ENCODE results near the gene PDE4B. TPM values are rescaled to one million over a fixed set of nuclear protein-coding genes. Genes with fewer than 3 reads are reported as not detected.

Gene PDE4B
- total and polyA plus RNA-seq, 10 of the 15 experiments (the other 5 are each of a cell fraction or from before 2014, with no cell fraction given), result 3.0 to 13.2 (median 5.7) TPM

DNA sequence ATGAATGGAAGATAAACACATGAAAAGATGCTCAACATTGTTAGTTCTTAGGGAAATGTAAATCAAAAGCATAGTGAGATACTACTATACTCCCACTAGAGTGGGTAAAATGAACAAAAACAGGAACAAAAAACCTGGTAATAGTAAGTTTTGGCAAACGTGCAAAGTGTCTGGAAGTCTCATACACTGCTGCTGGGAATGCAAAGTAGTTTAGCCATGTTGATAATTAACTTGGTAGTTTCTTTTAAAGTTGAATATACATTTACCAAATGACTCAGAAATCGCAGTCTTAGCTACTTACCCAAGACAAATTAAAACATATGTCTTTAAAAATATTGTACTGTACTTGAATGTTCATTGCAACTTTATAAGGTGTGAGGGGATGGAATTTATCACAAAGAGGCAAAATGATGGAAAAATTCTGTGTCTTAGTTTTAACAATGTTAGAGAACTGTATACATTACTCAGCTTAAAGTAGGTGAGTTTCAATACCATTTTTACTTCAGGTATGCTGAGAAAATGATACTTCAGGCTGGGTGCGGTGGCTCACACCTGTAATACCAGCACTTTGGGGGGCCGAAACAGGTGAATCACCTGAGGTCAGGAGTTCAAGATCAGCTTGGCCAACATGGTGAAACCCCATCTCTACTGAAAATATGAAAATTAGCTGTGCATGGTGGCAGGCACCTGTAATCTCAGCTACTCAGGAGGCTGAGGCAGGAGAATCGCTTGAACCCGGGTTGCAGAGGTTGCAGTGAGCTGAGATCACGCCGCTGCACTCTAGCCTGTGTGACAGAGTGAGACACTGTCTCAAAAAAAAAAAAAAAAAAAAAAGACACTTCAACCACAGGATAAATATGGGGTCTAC, 102.3 kb downstream of the PDE4B start:
- H3K36me3 ChIP-seq (ENCODE audit: control insufficient read depth in 2 of 2, insufficient read depth in 2 of 2, low read length in 1 of 2), result no peaks in the 10 kb centered on the region
- H3K4me2 ChIP-seq (ENCODE audit: control insufficient read depth, insufficient read depth), result no peak overlapping the region
- FAIRE-seq, result no peak
- ATAC-seq, result peak; percentile 50
- no peaks in the 10 kb centered on the region for H3K27me3 ChIP-seq (replicated peaks in 1 of 2; ENCODE audit: control insufficient read depth in 2 of 2, insufficient read depth in 2 of 2, low read length in 1 of 2)
- H3K9me3 ChIP-seq (replicated peaks; ENCODE audit: control insufficient read depth, insufficient read depth, low read length), result no peaks in the 10 kb centered on the region
- intact Hi-C loops (cut with micrococcal nuclease; ENCODE audit: unreplicated experiment), result no loop called here
- ChIA-PET RAD21 (ENCODE audit: unreplicated experiment) (no interaction called here), SMC1A (ENCODE audit: uncharacterized antibody, unreplicated experiment) (no interaction called here), POLR2A (no interaction called here), CTCF (no interaction called here)
- in situ Hi-C loops (cut with MboI), result no loop called here
- no peak for TF ChIP-seq CBX5 (IDR thresholded peaks at IDR 0.05; ENCODE audit: low read depth)
- no peak for TF ChIP-seq SP1 (IDR thresholded peaks at IDR 0.05; ENCODE audit: low read depth, low read length)
- TF ChIP-seq, protein P1, sequence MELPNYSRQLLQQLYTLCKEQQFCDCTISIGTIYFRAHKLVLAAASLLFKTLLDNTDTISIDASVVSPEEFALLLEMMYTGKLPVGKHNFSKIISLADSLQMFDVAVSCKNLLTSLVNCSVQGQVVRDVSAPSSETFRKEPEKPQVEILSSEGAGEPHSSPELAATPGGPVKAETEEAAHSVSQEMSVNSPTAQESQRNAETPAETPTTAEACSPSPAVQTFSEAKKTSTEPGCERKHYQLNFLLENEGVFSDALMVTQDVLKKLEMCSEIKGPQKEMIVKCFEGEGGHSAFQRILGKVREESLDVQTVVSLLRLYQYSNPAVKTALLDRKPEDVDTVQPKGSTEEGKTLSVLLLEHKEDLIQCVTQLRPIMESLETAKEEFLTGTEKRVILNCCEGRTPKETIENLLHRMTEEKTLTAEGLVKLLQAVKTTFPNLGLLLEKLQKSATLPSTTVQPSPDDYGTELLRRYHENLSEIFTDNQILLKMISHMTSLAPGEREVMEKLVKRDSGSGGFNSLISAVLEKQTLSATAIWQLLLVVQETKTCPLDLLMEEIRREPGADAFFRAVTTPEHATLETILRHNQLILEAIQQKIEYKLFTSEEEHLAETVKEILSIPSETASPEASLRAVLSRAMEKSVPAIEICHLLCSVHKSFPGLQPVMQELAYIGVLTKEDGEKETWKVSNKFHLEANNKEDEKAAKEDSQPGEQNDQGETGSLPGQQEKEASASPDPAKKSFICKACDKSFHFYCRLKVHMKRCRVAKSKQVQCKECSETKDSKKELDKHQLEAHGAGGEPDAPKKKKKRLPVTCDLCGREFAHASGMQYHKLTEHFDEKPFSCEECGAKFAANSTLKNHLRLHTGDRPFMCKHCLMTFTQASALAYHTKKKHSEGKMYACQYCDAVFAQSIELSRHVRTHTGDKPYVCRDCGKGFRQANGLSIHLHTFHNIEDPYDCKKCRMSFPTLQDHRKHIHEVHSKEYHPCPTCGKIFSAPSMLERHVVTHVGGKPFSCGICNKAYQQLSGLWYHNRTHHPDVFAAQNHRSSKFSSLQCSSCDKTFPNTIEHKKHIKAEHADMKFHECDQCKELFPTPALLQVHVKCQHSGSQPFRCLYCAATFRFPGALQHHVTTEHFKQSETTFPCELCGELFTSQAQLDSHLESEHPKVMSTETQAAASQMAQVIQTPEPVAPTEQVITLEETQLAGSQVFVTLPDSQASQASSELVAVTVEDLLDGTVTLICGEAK (IDR thresholded peaks at IDR 0.05; ENCODE audit: borderline replicate concordance), result peak; percentile 56; the same call in 1 of the 2 replicates
- TF ChIP-seq, protein P2, sequence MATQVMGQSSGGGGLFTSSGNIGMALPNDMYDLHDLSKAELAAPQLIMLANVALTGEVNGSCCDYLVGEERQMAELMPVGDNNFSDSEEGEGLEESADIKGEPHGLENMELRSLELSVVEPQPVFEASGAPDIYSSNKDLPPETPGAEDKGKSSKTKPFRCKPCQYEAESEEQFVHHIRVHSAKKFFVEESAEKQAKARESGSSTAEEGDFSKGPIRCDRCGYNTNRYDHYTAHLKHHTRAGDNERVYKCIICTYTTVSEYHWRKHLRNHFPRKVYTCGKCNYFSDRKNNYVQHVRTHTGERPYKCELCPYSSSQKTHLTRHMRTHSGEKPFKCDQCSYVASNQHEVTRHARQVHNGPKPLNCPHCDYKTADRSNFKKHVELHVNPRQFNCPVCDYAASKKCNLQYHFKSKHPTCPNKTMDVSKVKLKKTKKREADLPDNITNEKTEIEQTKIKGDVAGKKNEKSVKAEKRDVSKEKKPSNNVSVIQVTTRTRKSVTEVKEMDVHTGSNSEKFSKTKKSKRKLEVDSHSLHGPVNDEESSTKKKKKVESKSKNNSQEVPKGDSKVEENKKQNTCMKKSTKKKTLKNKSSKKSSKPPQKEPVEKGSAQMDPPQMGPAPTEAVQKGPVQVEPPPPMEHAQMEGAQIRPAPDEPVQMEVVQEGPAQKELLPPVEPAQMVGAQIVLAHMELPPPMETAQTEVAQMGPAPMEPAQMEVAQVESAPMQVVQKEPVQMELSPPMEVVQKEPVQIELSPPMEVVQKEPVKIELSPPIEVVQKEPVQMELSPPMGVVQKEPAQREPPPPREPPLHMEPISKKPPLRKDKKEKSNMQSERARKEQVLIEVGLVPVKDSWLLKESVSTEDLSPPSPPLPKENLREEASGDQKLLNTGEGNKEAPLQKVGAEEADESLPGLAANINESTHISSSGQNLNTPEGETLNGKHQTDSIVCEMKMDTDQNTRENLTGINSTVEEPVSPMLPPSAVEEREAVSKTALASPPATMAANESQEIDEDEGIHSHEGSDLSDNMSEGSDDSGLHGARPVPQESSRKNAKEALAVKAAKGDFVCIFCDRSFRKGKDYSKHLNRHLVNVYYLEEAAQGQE (IDR thresholded peaks at IDR 0.05; ENCODE audit: low read depth, low read length), result no peak
- no peak for TF ChIP-seq PAX8 (IDR thresholded peaks at IDR 0.05)
- TF ChIP-seq SMAD5 (IDR thresholded peaks at IDR 0.05; ENCODE audit: low read depth), result no peak
- TF ChIP-seq, protein P3, sequence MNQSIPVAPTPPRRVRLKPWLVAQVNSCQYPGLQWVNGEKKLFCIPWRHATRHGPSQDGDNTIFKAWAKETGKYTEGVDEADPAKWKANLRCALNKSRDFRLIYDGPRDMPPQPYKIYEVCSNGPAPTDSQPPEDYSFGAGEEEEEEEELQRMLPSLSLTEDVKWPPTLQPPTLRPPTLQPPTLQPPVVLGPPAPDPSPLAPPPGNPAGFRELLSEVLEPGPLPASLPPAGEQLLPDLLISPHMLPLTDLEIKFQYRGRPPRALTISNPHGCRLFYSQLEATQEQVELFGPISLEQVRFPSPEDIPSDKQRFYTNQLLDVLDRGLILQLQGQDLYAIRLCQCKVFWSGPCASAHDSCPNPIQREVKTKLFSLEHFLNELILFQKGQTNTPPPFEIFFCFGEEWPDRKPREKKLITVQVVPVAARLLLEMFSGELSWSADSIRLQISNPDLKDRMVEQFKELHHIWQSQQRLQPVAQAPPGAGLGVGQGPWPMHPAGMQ (IDR thresholded peaks at IDR 0.05; ENCODE audit: borderline replicate concordance), result no peak
- 0 out of 4 replicates have a peak, but pooled peaks have one; percentile 4 to 26 for TF ChIP-seq BHLHE40 (IDR thresholded peaks at IDR 0.05; ENCODE audit: borderline replicate concordance in 1 of 2, low read depth in 2 of 2, low read length in 1 of 2)
- TF ChIP-seq BRCA1 (IDR thresholded peaks at IDR 0.05; ENCODE audit: low read depth, low read length), result no peak
- no peak overlapping the region for H3K4me3 ChIP-seq
- WGBS (ENCODE audit: insufficient coverage, insufficient replicate concordance, low lambda C conversion rate, missing lambda C conversion rate), result 6% methylated on average over 8 of the region's 8 CpGs
- H3K79me2 ChIP-seq (ENCODE audit: control insufficient read depth, insufficient read depth, low read length), result no peaks in the 10 kb centered on the region
- BruUV-seq (replicated peaks), result no TSS peak
- H3K9ac ChIP-seq (ENCODE audit: control insufficient read depth, insufficient read depth, low read length), result no peak overlapping the region
- H3K4me1 ChIP-seq (ENCODE audit: control insufficient read depth, insufficient read depth, low read length), result no peaks in the 10 kb centered on the region
- H4K20me1 ChIP-seq (ENCODE audit: control insufficient read depth, insufficient read depth), result no peaks in the 10 kb centered on the region
- DNase-seq (ENCODE audit: low read depth, low spot score), result peak; percentile 8
- no peak overlapping the region for H3K27ac ChIP-seq (ENCODE audit: control insufficient read depth, insufficient read depth)
- no peak overlapping the region for H2AFZ ChIP-seq (ENCODE audit: control insufficient read depth, low read depth, low read length)

Data from GM12878 (cell line).